ENCODE measurements around the gene IL9R.
"Not testable (repeated sequence)": the region's sequence is repeated elsewhere in the genome, so short reads cannot be mapped to it uniquely, and the experiment has no call there.

The IL9R gene

DNA sequence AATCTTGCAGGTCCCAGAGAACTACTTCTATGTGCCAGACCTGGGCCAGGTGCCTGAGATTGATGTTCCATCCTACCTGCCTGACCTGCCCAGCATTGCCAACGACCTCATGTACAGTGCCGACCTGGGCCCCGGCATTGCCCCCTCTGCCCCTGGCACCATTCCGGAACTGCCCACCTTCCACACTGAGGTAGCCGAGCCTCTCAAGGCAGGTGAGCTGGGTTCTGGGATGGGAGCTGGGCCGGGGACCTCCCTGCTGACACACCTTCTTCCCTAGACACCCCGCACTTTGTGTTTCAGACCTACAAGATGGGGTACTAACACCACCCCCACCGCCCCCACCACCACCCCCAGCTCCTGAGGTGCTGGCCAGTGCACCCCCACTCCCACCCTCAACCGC is 25.5 kb downstream of the IL9R start:
- POLR2A ChIA-PET; DNase-seq (ENCODE audit: extremely low spot score); CTCF ChIA-PET: not testable (repeated sequence)

DNA sequence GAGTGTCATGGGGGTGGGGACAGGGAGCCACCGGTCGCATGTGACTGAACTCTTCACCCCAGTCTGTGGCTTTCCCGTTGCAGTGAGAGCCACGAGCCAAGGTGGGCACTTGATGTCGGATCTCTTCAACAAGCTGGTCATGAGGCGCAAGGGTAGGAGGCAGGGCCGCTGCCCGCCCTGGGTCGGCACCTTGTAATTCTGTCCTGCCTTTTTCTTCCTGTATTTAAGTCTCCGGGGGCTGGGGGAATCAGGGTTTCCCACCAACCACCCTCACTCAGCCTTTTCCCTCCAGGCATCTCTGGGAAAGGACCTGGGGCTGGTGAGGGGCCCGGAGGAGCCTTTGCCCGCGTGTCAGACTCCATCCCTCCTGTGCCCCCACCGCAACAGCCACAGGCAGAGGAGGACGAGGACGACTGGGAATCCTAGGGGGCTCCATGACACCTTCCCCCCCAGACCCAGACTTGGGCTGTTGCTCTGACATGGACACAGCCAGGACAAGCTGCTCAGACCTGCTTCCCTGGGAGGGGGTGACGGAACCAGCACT is 27.5 kb downstream of the IL9R start:
- POLR2A ChIA-PET; CTCF ChIA-PET; DNase-seq (ENCODE audit: extremely low spot score): not testable (repeated sequence)

DNA sequence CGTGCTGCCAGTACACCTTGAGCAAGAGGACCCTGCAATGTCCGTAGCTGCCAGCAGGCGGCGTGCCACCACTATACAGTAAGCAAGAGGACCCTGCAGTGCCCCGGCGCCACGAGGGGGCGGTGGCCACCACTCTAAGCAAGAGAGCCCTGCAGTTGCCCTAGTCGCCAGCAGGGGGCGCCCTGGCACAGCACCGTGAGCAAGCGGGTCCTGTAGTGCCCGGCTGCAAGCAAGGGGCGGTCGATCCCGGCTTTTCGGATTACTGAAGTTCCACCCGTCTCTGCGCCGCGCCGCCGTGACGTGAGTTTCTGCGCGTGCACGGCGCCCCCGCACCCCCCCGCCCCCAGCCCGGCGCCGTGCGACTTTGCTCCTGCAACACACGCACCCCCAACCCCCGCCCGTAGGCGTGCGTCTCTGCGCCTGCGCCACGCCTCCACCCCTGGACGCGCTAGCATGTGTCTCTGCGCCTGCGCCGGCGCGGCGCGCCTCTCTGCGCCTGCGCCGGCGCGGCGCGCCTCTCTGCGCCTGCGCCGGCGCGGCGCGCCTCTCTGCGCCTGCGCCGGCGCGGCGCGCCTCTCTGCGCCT is 31.2 kb downstream of the IL9R start:
- POLR2A ChIA-PET; CTCF ChIA-PET; DNase-seq (ENCODE audit: extremely low spot score): not testable (repeated sequence)

DNA sequence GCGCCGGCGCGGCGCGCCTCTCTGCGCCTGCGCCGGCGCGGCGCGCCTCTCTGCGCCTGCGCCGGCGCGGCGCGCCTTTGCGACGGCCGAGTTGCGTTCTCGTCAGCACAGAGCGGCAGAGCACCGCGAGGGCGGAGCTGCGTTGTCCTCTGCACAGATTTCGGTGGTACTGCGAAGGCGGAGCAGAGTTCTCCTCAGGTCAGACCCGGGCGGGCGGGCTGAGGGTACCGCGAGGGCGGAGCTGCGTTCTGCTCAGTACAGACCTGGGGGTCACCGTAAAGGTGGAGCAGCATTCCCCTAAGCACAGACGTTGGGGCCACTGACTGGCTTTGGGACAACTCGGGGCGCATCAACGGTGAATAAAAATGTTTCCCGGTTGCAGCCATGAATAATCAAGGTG is 31.8 kb downstream of the IL9R start:
- CTCF ChIA-PET; DNase-seq (ENCODE audit: extremely low spot score); POLR2A ChIA-PET: not testable (repeated sequence)

DNA sequence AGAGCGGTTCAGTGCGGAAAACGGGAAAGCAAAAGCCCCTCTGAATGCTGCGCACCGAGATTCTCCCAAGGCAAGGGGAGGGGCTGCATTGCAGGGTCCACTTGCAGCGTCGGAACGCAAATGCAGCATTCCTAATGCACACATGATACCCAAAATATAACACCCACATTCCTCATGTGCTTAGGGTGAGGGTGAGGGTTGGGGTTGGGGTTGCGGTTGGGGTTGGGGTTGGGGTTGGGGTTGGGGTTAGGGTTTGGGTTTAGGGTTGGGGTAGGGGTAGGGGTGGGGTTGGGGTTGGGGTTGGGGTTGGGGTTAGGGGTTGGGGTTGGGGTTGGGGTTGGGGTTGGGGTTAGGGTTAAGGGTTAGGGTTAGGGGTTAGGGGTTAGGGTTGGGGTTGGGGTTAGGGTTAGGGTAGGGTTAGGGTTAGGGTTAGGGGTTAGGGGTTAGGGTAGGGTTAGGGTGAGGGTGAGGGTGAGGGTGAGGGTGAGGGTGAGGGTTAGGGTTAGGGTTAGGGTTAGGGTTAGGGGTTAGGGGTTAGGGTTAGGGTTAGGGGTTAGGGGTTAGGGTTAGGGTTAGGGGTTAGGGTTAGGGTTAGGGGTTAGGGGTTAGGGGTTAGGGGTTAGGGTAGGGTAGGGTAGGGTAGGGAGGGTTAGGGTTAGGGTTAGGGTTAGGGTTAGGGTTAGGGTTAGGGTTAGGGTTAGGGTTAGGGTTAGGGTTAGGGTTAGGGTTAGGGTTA is 32.4 kb downstream of the IL9R start:
- CTCF ChIA-PET; DNase-seq (ENCODE audit: extremely low spot score); POLR2A ChIA-PET: not testable (repeated sequence)

DNA sequence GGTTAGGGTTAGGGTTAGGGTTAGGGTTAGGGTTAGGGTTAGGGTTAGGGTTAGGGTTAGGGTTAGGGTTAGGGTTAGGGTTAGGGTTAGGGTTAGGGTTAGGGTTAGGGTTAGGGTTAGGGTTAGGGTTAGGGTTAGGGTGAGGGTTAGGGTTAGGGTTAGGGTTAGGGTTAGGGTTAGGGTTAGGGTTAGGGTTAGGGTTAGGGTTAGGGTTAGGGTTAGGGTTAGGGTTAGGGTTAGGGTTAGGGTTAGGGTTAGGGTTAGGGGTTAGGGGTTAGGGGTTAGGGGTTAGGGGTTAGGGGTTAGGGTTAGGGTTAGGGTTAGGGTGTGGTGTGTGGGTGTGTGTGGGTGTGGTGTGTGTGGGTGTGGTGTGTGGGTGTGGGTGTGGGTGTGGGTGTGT is 33.0 kb downstream of the IL9R start:
- CTCF ChIA-PET; DNase-seq (ENCODE audit: extremely low spot score); POLR2A ChIA-PET: not testable (repeated sequence)
